Stimulated activated CD4-positive, alpha-beta T cell treated with anti-CD3 and anti-CD28 coated beads, Interleukin-1b, Interleukin-23, amount 100 ng/mL, for 24 hours (primary cell): ENCODE data around the gene INTS7.

ENCODE experiments used
- DNase-seq, 4 experiments: peaks; one replicate each; pipeline ENCODE4 v3.0.0-alpha.2; 2020; ENCODE audit warnings: low read depth in 4 of 4, low spot score in 1 of 4

INTS7 gene

GRCh38 chr1:212035123-212035834 is at the start of gene INTS7, which contains the start of gene DTL:
Gene INTS7, minus strand, starts transcription at chr1:212035557. Its CDS starts 120 bp downstream, at chr1:212035437.
Gene DTL, plus strand, starts transcription at chr1:212035748. Its CDS starts 143 bp downstream, at chr1:212035891.
- DNase-seq: peak; percentile 93 to 98 (median 96)

GRCh38 chr1:212082765-212083406 is 47.5 kb upstream of the INTS7 start:
- no peak for DNase-seq

GRCh38 chr1:212078826-212079225 is 43.5 kb upstream of the INTS7 start:
- no peak for DNase-seq

DNA sequence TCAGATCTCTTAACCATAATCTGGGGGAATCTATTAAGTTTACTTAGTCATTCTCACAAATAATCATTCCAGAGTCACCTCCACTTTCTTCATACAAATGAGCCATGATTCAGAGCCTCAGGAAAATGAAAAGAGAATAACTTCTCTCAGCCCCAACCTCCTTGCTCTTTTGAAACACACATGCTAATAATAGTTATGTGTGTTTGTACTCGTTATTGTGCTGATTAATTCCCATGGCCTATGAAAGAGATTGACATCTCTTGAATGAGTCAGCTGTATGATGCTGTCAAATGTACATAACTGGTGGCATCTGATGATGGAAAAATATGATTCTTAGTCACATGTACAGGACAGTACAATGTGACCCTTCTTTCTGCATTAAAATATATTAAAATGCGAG is 41.7 kb upstream of the INTS7 start:
- no peak for DNase-seq

DNA sequence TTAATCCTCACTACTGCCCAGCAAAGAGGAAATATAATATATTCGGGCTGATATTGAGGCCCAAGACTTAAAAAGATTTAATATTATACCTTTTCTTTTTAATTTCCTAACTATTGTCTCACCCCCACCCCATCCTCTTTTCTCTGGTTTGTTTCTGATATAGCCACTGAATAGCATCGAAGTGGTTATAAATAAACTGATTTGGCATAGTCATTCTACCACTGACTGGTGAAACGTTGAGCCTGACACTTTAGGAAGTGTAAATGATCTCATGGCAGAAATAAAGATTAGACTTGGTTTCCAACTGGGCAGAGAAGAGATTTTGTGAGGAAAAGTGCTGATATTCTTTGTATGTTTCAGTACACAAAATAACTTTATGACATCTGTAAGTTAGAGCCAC is 39.5 kb upstream of the INTS7 start:
- no peak for DNase-seq

GRCh38 chr1:212074313-212074712 is 39.0 kb upstream of the INTS7 start:
- no peak for DNase-seq

DNA sequence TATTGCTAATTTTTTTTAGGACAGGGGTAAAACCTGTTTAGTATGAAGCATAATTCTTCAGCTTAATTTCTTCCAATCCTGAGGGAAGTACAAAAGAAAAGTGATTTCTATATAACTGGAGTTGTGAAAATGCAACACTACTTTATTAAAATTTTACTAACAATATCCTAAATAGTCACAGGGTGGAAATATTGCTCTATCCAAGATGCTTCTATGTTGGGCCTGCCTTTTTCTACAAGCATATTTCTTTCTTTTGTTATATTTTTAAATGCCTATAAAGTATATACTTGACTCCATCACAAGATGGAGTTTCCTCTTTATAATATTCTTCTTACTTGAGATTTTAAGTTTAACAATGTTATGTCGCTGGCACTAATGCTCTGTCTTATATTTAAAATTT is 38.1 kb upstream of the INTS7 start:
- DNase-seq: no peak

- no peak for DNase-seq
Observed at GRCh38 chr1:212072047-212072446, 36.7 kb upstream of the INTS7 start.

- DNase-seq: no peak
Observed at GRCh38 chr1:212070720-212071302, 35.5 kb upstream of the INTS7 start.

DNA sequence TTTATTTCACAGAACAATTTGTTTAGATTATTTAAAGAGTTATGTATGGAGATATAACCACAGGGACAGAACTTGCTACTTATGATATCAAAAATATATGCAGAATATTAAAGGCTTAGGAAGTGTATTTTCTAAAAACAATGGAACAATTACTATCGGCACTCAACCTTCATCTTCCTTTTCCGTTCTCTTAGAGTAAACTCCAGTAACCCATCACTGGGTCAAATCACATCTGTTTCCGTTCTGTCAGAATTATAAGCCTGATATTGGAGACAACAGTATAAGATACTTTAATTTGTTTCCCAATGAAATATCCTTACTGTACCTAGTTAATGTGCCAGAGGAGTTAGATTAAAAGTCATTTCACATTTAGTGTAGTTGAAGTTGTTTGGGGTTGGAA is 32.4 kb upstream of the INTS7 start:
- no peak for DNase-seq

DNA sequence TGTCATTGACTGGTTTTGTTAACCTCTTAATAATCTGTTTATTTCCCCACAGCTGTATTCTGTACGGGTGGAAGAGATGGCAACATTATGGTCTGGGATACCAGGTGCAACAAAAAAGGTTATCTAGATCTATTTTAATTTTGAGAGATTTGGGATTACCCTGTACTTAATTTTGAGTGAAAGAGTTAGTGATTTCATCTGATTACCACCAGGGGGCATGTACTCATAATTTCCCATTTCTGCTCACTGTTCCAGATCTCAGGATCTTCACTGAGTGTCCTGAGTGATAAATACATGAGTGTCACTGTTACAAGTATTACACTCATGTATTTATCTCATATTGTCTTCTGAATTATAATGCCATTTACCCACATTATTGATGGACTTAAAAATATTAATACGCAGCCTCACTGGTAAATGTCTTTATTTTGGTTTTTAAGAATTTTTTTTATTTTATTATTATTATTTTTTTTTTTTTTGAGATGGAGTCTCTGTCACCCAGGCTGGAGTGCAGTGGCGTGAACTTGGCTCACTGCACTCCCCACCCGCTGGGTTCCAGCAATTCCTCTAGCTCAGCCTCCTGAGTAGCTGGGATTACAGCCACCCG is 27.6 kb upstream of the INTS7 start:
- no peak for DNase-seq

DNA sequence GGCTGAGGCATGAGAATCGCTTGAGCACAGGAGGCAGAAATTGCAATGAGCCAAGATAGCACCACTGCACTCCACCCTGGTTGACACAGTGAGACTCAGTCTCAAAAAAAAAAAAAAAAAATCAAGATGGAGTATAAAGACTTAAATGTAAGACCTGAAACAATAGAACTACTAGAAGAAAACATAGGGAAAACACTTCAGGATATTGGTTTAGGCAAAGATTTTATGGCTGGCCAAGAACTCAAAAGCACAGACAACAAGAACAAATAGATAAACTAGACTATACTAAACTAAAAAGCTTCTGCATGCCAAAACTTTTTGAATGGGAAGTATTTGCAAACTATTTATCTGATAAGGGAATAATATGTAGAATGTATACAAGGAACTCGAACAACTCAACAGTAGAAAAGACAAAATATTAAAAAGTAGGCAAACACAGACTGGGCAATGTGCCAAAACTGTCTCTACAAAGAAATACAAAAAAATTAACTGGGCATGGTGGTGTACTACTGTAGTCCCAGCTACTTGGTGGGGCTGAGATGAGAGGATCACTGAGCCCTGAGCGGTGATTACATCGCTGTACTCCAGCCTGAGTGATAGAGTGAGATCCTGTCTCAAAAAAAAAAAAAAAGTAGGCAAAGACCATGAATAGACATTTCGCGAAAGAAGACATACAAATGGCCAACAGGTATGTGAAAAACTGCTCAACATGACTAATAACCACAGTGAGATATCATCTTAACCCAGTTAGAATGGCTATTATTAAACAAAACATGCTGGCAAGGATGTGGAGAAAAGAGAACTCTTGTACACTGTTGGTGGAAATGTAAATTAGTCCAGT is 25.5 kb upstream of the INTS7 start:
- DNase-seq: no peak

DNA sequence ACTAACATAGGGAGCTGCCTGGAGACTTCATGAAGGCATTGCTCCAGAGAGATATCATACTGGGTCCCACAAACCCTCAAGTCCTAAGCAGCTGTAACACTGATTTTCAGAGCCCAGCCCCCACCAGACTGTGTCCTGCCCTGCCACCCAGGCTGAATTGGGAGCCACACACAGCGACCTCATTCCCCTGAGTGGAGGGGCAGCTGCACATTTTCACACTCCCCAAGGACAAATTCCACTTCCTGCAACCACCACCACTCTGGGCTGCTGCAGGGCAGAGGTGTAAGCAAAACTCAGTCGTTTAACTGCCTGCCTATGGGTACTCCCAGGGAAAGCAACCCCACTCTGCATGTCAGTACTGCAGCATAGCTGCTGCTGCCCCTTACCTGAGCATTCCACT is 20.0 kb upstream of the INTS7 start:
- no peak for DNase-seq

GRCh38 chr1:212053993-212054392 is 18.6 kb upstream of the INTS7 start:
- no peak for DNase-seq

DNA sequence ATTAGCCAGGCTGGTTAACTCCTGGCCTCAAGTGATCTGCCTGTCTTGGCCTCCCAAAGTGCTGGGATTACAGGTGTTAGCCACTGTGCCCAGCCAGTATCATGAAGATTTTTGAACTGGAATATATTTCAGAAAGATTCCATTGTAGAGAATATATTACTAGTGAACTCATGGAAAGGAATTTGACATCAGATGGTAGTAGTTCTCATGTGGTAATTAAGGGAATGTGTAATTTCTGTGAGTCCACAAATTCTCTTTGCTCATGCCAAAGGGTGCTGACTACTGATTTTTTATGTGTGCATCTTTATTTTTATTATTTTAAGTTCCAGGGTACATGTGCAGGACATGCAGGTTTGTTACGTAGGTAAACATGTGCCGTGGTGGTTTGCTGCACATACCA is 10.6 kb upstream of the INTS7 start:
- no peak for DNase-seq

DNA sequence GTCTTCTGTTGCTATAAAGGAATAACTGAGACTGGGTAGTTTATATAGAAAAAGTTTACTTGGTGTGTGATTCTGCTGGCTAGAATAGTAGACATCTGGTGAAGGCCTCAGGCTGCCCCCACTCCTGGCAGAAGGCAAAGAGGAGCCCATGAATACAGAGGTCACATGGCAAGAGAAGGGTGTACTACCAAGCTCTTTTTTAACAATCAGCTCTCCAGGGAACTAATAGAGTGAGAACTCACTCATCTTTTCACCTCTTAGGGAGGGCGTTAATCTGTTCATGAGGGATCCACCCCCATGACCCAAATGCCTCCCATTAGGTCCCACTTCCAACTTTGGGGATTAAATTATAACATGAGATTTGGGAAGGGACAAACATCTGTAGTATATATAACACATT is 9.5 kb upstream of the INTS7 start:
- no peak for DNase-seq

DNA sequence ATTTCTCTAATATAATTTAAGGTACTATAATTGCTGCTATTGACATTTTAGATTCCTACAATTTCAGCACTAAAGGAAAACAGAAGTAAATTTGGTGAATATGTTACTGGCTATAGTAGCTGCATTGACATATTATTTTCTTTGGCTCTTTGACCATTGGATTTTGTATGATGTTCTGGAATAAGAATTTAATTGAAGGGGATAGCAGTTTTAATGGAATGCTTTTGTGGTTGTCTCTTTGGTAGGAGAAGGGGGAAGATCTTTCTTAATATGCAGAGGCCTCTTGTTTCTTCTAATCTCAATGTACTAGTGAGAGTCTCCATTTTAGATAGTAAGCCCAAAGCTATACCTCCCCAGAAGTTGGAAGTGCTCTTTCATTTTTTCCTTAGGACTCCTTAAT is 7.1 kb upstream of the INTS7 start:
- DNase-seq: no peak

DNA sequence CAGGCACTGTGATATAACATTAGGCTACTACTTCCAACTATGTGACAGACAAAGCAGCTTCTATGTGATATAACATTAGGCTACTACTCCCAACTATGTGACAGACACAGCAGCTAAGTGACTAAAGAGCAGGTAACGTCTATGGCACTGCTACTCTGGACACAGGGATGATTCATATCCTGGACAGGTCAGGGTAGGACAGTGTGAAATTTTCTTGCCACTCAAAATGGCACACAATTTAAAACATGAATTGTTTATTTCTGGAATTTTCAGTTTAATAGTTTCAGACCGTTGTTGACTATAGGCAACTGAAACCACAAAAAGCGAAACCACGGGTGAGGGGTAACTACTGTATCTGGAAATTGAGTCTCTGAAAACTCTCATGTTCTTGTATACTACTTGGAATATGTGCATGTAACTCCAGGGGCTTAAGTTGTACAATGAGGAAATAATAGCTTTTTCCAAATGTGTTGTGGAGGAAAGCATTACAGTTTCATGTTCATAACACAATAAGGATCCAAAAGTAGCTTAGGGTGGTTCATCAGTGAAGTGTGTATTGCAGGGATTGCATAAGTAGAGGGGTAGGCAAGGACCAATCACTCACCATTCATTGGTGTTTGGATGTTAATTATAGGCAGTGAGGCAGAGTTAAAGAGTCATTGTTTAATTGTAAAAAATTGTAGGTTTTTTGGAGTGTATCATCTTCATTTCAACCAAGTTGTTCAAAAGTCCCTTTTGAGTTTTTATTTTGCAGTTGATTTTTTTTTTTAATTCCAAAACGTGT is 5.5 kb upstream of the INTS7 start:
- DNase-seq: no peak

DNA sequence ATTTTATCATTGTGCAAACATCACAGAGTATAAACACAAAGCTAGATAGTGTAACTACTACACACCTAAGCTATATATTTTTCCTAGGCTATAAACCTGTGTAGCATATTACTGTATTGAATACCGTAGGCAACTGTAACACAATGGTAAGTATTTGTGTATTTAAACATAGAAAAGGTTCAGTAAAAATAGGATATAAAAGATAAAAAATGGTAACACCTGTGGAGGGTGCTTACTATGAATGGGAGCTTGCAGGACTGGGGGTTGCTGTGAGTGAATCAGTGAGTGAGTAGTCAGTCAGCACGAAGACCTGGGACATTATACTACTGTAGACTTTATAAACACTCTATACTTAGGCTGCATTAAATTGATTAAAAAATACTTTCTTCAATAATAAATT is 4.3 kb upstream of the INTS7 start:
- DNase-seq: no peak

DNA sequence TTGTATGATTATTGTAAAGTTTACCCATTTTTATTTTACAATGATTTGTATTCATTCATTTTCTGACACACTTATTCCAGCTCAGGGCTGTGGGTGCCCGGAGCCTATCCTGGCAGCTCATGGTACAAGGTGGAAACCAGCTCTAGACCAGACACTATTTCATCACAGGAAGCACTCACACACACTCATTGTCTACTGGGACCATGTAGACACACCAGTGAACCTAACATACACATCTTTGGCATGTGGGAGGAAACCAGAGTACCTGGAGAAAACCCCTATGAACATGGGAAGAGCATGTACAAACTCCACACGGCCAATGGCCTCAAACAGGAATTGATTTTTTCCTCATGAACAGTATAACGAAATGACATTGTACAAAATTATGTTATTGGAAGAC is 2.5 kb upstream of the INTS7 start:
- DNase-seq: no peak
